Measurements from ENCODE around the gene TAOK2. TPM values are rescaled to one million over a fixed set of nuclear protein-coding genes. Genes with fewer than 3 reads are reported as not detected.

TAOK2 gene
- total RNA-seq, 1 experiment from 2014 or later, result 99.4 TPM

- POLR2A ChIA-PET, result interaction anchor here (0.5 to 2.4 kb wide), 8 partner anchors 12 to 89 kb away, joined by 3 to 10 read pairs (median 4); partner anchors contain the start of gene TMEM219
- Histone ChIP-seq H3K4me3 (ENCODE audit: low read depth in 2 of 2, low read length in 2 of 2) (peak overlapping the region; percentile 23 to 53), H3K27me3 (ENCODE audit: control insufficient read depth, insufficient read depth, low read length) (no peaks in the 10 kb centered on the region), H3K27ac (ENCODE audit: low read length) (peak overlapping the region; percentile 99), H3K36me3 (ENCODE audit: control insufficient read depth, insufficient read depth, low read length) (no peaks in the 10 kb centered on the region), H3K4me1 (ENCODE audit: control insufficient read depth, insufficient read depth, low read length) (peaks cover 17% of the 10 kb centered on the region), H3K9me3 (ENCODE audit: control insufficient read depth, insufficient read depth, low read depth, low read length) (no peaks in the 10 kb centered on the region)
- CTCF ChIA-PET, result interaction anchor here (1.1 to 1.3 kb wide), 2 partner anchors 27 to 88 kb away, joined by 4 read pairs; no protein-coding TSS in a partner anchor
- peak; percentile 98 for DNase-seq (ENCODE audit: low read depth, low spot score)
- TF ChIP-seq SIN3A (IDR thresholded peaks at IDR 0.05; ENCODE audit: borderline replicate concordance, insufficient read depth, low read depth, low read length) (no peak; the same call in 1 of the 2 replicates), TCF7L2 (IDR thresholded peaks at IDR 0.05; ENCODE audit: low read depth, low read length) (0 out of 2 replicates have a peak, but pooled peaks have one; percentile 33), POLR2AphosphoS5 (IDR thresholded peaks at IDR 0.05; ENCODE audit: low read depth, low read length) (peak; percentile 70; the same call in 1 of the 2 replicates)
- TF ChIP-seq, protein P1, sequence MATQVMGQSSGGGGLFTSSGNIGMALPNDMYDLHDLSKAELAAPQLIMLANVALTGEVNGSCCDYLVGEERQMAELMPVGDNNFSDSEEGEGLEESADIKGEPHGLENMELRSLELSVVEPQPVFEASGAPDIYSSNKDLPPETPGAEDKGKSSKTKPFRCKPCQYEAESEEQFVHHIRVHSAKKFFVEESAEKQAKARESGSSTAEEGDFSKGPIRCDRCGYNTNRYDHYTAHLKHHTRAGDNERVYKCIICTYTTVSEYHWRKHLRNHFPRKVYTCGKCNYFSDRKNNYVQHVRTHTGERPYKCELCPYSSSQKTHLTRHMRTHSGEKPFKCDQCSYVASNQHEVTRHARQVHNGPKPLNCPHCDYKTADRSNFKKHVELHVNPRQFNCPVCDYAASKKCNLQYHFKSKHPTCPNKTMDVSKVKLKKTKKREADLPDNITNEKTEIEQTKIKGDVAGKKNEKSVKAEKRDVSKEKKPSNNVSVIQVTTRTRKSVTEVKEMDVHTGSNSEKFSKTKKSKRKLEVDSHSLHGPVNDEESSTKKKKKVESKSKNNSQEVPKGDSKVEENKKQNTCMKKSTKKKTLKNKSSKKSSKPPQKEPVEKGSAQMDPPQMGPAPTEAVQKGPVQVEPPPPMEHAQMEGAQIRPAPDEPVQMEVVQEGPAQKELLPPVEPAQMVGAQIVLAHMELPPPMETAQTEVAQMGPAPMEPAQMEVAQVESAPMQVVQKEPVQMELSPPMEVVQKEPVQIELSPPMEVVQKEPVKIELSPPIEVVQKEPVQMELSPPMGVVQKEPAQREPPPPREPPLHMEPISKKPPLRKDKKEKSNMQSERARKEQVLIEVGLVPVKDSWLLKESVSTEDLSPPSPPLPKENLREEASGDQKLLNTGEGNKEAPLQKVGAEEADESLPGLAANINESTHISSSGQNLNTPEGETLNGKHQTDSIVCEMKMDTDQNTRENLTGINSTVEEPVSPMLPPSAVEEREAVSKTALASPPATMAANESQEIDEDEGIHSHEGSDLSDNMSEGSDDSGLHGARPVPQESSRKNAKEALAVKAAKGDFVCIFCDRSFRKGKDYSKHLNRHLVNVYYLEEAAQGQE (IDR thresholded peaks at IDR 0.05; ENCODE audit: insufficient read depth in 1 of 2, low read depth in 2 of 2, low read length in 1 of 2), result peak; percentile 24 to 27; a peak in 2 of 4 replicates
- TF ChIP-seq, protein P2, sequence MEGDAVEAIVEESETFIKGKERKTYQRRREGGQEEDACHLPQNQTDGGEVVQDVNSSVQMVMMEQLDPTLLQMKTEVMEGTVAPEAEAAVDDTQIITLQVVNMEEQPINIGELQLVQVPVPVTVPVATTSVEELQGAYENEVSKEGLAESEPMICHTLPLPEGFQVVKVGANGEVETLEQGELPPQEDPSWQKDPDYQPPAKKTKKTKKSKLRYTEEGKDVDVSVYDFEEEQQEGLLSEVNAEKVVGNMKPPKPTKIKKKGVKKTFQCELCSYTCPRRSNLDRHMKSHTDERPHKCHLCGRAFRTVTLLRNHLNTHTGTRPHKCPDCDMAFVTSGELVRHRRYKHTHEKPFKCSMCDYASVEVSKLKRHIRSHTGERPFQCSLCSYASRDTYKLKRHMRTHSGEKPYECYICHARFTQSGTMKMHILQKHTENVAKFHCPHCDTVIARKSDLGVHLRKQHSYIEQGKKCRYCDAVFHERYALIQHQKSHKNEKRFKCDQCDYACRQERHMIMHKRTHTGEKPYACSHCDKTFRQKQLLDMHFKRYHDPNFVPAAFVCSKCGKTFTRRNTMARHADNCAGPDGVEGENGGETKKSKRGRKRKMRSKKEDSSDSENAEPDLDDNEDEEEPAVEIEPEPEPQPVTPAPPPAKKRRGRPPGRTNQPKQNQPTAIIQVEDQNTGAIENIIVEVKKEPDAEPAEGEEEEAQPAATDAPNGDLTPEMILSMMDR (IDR thresholded peaks at IDR 0.05), result no peak
- in situ Hi-C loops (cut with HindIII; ENCODE audit: low pct_unique_long_range_greater_than_20kb, low sequenced_read_pairs), result no loop called here
- intact Hi-C loops (cut with micrococcal nuclease; ENCODE audit: unreplicated experiment), result loop anchor here (2.0 kb wide), 1 partner anchor 17 kb away; no protein-coding TSS in a partner anchor
- BruUV-seq (replicated peaks), result no TSS peak
- ATAC-seq, result peak; percentile 99
Observed at GRCh38 chr16:29943846-29944799, 29.5 kb upstream of the TAOK2 start.

DNA sequence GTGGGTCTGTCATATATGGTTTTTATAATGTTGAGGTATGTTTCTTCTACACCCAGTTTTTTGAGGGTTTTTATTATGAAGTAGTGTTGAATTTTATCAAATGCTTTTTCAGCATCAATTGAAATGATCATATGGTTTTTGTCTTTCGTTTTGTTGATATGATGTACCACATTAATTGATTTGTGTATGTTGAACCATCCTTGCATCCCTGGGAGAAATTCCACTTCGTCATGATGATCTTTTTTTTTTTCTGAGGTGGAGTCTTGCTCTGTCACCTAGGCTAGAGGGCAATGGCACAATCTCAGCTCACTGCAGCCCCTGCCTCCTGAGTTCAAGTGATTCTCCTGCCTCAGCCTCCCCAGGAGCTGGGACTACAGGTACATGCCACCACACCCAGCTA, 25.8 kb upstream of the TAOK2 start:
- TF ChIP-seq, protein P1 (IDR thresholded peaks at IDR 0.05; ENCODE audit: insufficient read depth in 1 of 2, low read depth in 2 of 2, low read length in 1 of 2), result no peak
- TF ChIP-seq POLR2AphosphoS5 (IDR thresholded peaks at IDR 0.05; ENCODE audit: low read depth, low read length), result no peak
- TF ChIP-seq, protein P2 (IDR thresholded peaks at IDR 0.05), result no peak
- intact Hi-C loops (cut with micrococcal nuclease; ENCODE audit: unreplicated experiment), result no loop called here
- BruUV-seq (replicated peaks), result no TSS peak
- in situ Hi-C loops (cut with HindIII; ENCODE audit: low pct_unique_long_range_greater_than_20kb, low sequenced_read_pairs), result no loop called here
- H3K9me3 ChIP-seq (ENCODE audit: control insufficient read depth, insufficient read depth, low read depth, low read length), result peaks cover 4% of the 10 kb centered on the region; the same call in 1 of the 2 replicates
- H3K36me3 ChIP-seq (ENCODE audit: control insufficient read depth, insufficient read depth, low read length), result no peaks in the 10 kb centered on the region
- H3K27ac ChIP-seq (ENCODE audit: low read length), result no peak overlapping the region
- POLR2A ChIA-PET, result no interaction called here
- CTCF ChIA-PET, result no interaction called here
- no peaks in the 10 kb centered on the region for H3K27me3 ChIP-seq (ENCODE audit: control insufficient read depth, insufficient read depth, low read length)
- DNase-seq (ENCODE audit: low read depth, low spot score) (no peak), ATAC-seq (no peak)
- H3K4me3 ChIP-seq (ENCODE audit: low read depth in 2 of 2, low read length in 2 of 2), result no peak overlapping the region
- H3K4me1 ChIP-seq (ENCODE audit: control insufficient read depth, insufficient read depth, low read length), result peaks cover 13% of the 10 kb centered on the region

Measured in Panc1 (cell line).